ENCODE measurements around the gene NT5C2.

Gene NT5C2

GRCh38 chr10:103123282-103124024 lies 69.6 kb downstream of the NT5C2 start:
- no peak for DNase-seq (ENCODE audit: low spot score)
- in situ Hi-C loops (cut with MboI; ENCODE audit: low pct_unique_long_range_greater_than_20kb, low sequenced_read_pairs, unreplicated experiment), result no loop called here
- no peak for TF ChIP-seq CTCF (IDR thresholded peaks at IDR 0.05; ENCODE audit: extremely low read depth, insufficient read depth, missing control alignments)

GRCh38 chr10:103120977-103121735 lies 71.9 kb downstream of the NT5C2 start:
- DNase-seq (ENCODE audit: low spot score), result no peak
- TF ChIP-seq CTCF (IDR thresholded peaks at IDR 0.05; ENCODE audit: extremely low read depth, insufficient read depth, missing control alignments), result no peak
- in situ Hi-C loops (cut with MboI; ENCODE audit: low pct_unique_long_range_greater_than_20kb, low sequenced_read_pairs, unreplicated experiment), result no loop called here

- DNase-seq (ENCODE audit: low spot score), result no peak
- in situ Hi-C loops (cut with MboI; ENCODE audit: low pct_unique_long_range_greater_than_20kb, low sequenced_read_pairs, unreplicated experiment), result no loop called here
- TF ChIP-seq CTCF (IDR thresholded peaks at IDR 0.05; ENCODE audit: extremely low read depth, insufficient read depth, missing control alignments), result no peak
Observed at GRCh38 chr10:103120546-103120945, 72.5 kb downstream of the NT5C2 start.

GRCh38 chr10:103117247-103117646 lies 75.8 kb downstream of the NT5C2 start:
- no peak for DNase-seq (ENCODE audit: low spot score)
- TF ChIP-seq CTCF (IDR thresholded peaks at IDR 0.05; ENCODE audit: extremely low read depth, insufficient read depth, missing control alignments), result no peak
- in situ Hi-C loops (cut with MboI; ENCODE audit: low pct_unique_long_range_greater_than_20kb, low sequenced_read_pairs, unreplicated experiment), result no loop called here

GRCh38 chr10:103114876-103115275 lies 78.2 kb downstream of the NT5C2 start:
- TF ChIP-seq CTCF (IDR thresholded peaks at IDR 0.05; ENCODE audit: extremely low read depth, insufficient read depth, missing control alignments), result no peak
- in situ Hi-C loops (cut with MboI; ENCODE audit: low pct_unique_long_range_greater_than_20kb, low sequenced_read_pairs, unreplicated experiment), result no loop called here
- DNase-seq (ENCODE audit: low spot score), result no peak

- DNase-seq (ENCODE audit: low spot score), result peak; percentile 31
- TF ChIP-seq CTCF (IDR thresholded peaks at IDR 0.05; ENCODE audit: extremely low read depth, insufficient read depth, missing control alignments), result no peak
- in situ Hi-C loops (cut with MboI; ENCODE audit: low pct_unique_long_range_greater_than_20kb, low sequenced_read_pairs, unreplicated experiment), result no loop called here
Observed at GRCh38 chr10:103111918-103112877, 80.9 kb downstream of the NT5C2 start.

Data from GM13977 (cell line).